Upper lobe of left lung (tissue), 6 donors: Measurements from ENCODE around the gene EGFR. TPM values are rescaled to one million over a fixed set of nuclear protein-coding genes. Genes with fewer than 3 reads are reported as not detected.
A peak's percentile ranks its signal among the peaks of the same experiment; 100 is the strongest.

Experiments used
- ATAC-seq, 2 donors: fragments of 200-7000 bp; cut with Tn5 transposase; one replicate each; pipeline ENCODE4 v1.9.1; 2022; ENCODE audit warnings: mild to moderate bottlenecking in 2 of 2, moderate library complexity in 2 of 2; ENCODE audit not compliant: low FRiP score in 2 of 2
- DNase-seq, 2 donors: peaks; one replicate each; pipeline ENCODE4 v3.0.0-alpha.2; 2019 to 2020
- H3K27ac ChIP-seq, 4 donors: fragments of 200-600 bp; sonication (generic); one replicate each; pipeline ENCODE4 v1.5.1; 2016 to 2019
- H3K27me3 ChIP-seq, 4 donors: fragments of 200-600 bp; sonication (generic); one replicate each; pipeline ENCODE4 v1.5.1; 2017 to 2019
- H3K36me3 ChIP-seq, 4 donors: fragments of 200-600 bp; sonication (generic); one replicate each; pipeline ENCODE4 v1.5.1; 2016 to 2019
- H3K4me1 ChIP-seq, 4 donors: fragments of 200-600 bp; sonication (generic); one replicate each; pipeline ENCODE4 v1.5.1; 2018 to 2019
- H3K4me3 ChIP-seq, 4 donors: fragments of 200-600 bp; sonication (generic); one replicate each; pipeline ENCODE4 v1.5.1; 2017 to 2019; ENCODE audit warnings: mild to moderate bottlenecking in 2 of 4, moderate library complexity in 1 of 4
- H3K9me3 ChIP-seq, 4 donors: fragments of 200-600 bp; sonication (generic); one replicate each; pipeline ENCODE4 v1.5.1; 2018 to 2019
- EP300 ChIP-seq, 4 donors: sonication (generic); formaldehyde crosslinking; IDR thresholded peaks; one replicate each; pipeline ENCODE4 v1.5.1; 2017; ENCODE audit warnings: antibody characterized with exemption in 4 of 4, control low read depth in 2 of 4
- POLR2A ChIP-seq, 4 donors: fragments of 450-650 bp; IDR thresholded peaks; one replicate each; pipeline ENCODE4 v1.5.1; 2016 to 2017; ENCODE audit warnings: antibody characterized with exemption in 4 of 4, mild to moderate bottlenecking in 2 of 4
- POLR2AphosphoS5 ChIP-seq, 2 donors: sonication (generic); formaldehyde crosslinking; IDR thresholded peaks; one replicate each; pipeline ENCODE4 v1.5.1; 2017; ENCODE audit warnings: antibody characterized with exemption in 2 of 2
- WGBS, 2 donors: methylation state at CpG; one replicate each; pipeline ENCODE4 v1.1.5; 2017 to 2018; 5-methylcytosine and 5-hydroxymethylcytosine counted together
- total RNA-seq, 6 donors: library from RNA; depleted of rRNA in 4 of 6; stranded (reverse); fragments of >200 nt in 4 of 6; gene quantifications; one replicate each; pipeline versions ENCODE4 v1.1.0 to v1.2.1, GENCODE V29; 2016 to 2021
- TF ChIP-seq, protein P1 (sequence below), 6 experiments: fragments of 450-650 bp in 4 of 6; fragments of 200-600 bp in 2 of 6; sonication (generic) in 2 of 6; IDR thresholded peaks; one replicate each; pipeline ENCODE4 v1.5.1; 2016 to 2019; ENCODE audit warnings: antibody characterized with exemption in 6 of 6
- donor health status: DM: no; HTN: no; CAD: no; lungs with moderate emphysema.
- donor health status: DM: no; HTN: yes; CAD: no; lungs with severe emphysema.

Gene EGFR
- total RNA-seq, 6 donors from 2014 or later: 58.7 to 110 (median 93.2) TPM

DNA sequence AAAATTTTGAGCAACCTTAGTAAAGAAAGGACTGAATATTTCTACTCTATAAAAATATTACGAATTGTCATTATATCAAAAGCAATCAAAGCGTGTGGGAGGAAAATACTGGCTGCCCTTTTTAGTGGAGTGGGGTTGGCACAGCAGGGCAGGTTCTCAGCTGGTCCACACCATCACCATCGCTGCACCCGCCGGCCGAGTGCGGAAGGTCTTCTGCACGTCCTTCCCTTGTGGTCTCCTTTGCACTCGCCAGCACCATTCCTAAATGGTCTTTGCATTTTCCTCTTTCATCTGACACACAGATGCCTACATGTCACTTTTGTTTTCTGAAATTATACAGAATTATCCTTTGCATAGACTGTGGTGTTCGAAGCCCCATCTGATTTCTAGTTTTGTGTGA is 229.7 kb downstream of the EGFR start:
- Histone ChIP-seq H3K36me3 (no peaks in the 10 kb centered on the region), H3K4me3 (no peak overlapping the region), H3K27me3 (no peaks in the 10 kb centered on the region), H3K9me3 (no peaks in the 10 kb centered on the region), H3K4me1 (no peaks in the 10 kb centered on the region), H3K27ac (peak overlapping the region in 1 of 4 donors; percentile 2)
- DNase-seq (peak in 1 of 2 donors; percentile 70), ATAC-seq (no peak)
- WGBS, 2 donors: 94 to 95% methylated on average over 10 of the region's 10 CpGs
- TF ChIP-seq EP300 (IDR thresholded peaks at IDR 0.05) (no peak), POLR2AphosphoS5 (IDR thresholded peaks at IDR 0.05) (no peak), POLR2A (IDR thresholded peaks at IDR 0.05) (no peak)
- TF ChIP-seq, protein P1, sequence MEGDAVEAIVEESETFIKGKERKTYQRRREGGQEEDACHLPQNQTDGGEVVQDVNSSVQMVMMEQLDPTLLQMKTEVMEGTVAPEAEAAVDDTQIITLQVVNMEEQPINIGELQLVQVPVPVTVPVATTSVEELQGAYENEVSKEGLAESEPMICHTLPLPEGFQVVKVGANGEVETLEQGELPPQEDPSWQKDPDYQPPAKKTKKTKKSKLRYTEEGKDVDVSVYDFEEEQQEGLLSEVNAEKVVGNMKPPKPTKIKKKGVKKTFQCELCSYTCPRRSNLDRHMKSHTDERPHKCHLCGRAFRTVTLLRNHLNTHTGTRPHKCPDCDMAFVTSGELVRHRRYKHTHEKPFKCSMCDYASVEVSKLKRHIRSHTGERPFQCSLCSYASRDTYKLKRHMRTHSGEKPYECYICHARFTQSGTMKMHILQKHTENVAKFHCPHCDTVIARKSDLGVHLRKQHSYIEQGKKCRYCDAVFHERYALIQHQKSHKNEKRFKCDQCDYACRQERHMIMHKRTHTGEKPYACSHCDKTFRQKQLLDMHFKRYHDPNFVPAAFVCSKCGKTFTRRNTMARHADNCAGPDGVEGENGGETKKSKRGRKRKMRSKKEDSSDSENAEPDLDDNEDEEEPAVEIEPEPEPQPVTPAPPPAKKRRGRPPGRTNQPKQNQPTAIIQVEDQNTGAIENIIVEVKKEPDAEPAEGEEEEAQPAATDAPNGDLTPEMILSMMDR (IDR thresholded peaks at IDR 0.05): no peak

DNA sequence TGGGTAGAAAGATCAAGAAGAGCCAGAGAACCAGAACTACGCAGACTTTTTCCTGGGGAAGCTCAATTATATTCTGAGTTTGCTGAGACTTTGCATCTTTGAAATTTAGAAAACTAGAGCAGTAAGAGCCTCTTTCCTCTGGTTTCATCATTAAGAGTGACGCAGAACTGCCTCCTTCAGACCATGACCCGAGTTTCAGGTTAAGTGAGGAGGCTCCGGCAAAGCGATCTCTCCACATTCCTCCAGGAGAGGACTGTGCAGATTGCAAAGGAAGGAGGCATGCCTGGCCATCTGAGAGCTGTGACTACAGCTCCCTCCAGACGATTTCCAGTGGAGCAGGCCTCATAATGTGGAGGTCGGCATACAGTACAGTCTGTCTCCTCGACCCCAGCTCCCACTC is 230.5 kb downstream of the EGFR start:
- peak in 1 of 2 donors; percentile 70 for DNase-seq
- TF ChIP-seq POLR2A (IDR thresholded peaks at IDR 0.05) (no peak), EP300 (IDR thresholded peaks at IDR 0.05) (no peak), POLR2AphosphoS5 (IDR thresholded peaks at IDR 0.05) (no peak)
- TF ChIP-seq, protein P1 (IDR thresholded peaks at IDR 0.05): no peak
- peaks cover 0 to under 1% (median 0%) of the 10 kb centered on the region in 4 donors for H3K27me3 ChIP-seq
- H3K36me3 ChIP-seq: no peaks in the 10 kb centered on the region
- H3K27ac ChIP-seq: peak overlapping the region in 1 of 4 donors; percentile 2
- no peak overlapping the region for H3K4me3 ChIP-seq
- no peaks in the 10 kb centered on the region for H3K9me3 ChIP-seq
- WGBS, 2 donors: 72 to 75% methylated on average over 5 to 8 of the region's 8 CpGs
- ATAC-seq: peak; percentile 4 to 75
- H3K4me1 ChIP-seq: peaks cover 2 to 3% (median 3%) of the 10 kb centered on the region in 4 donors

DNA sequence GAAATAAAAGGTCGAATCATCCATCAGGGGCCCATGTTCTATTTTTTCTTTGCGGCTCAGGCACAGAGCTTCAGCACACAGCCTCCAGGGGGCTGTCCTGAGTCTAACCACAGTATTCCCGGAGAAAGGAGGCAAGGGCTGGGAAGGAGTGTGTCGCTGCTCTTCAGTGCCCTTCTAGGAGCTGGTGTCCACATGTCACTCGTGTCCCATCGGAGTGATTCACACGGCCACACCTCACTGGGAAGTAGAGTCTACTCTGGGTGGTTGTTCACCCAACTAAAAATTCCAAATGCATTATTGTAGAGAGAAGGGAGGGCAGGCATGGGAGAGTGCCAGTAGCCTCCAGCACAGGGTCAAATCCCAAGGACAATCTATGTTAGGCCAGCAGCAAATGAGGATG is 231.5 kb downstream of the EGFR start:
- Histone ChIP-seq H3K4me3 (no peak overlapping the region), H3K4me1 (peaks cover 7 to 12% (median 12%) of the 10 kb centered on the region in 4 donors), H3K27ac (no peak overlapping the region), H3K36me3 (no peaks in the 10 kb centered on the region), H3K9me3 (no peaks in the 10 kb centered on the region), H3K27me3 (peaks cover 0 to 5% (median 0%) of the 10 kb centered on the region in 4 donors)
- no peak for ATAC-seq
- TF ChIP-seq, protein P1 (IDR thresholded peaks at IDR 0.05): peak in 4 of 6 experiments; percentile 14 to 45 (median 24)
- TF ChIP-seq POLR2A (IDR thresholded peaks at IDR 0.05) (no peak), POLR2AphosphoS5 (IDR thresholded peaks at IDR 0.05) (no peak), EP300 (IDR thresholded peaks at IDR 0.05) (no peak)
- DNase-seq: no peak
- whole genome bisulfite sequencing, 2 donors: 55 to 66% methylated on average over 7 of the region's 7 CpGs

DNA sequence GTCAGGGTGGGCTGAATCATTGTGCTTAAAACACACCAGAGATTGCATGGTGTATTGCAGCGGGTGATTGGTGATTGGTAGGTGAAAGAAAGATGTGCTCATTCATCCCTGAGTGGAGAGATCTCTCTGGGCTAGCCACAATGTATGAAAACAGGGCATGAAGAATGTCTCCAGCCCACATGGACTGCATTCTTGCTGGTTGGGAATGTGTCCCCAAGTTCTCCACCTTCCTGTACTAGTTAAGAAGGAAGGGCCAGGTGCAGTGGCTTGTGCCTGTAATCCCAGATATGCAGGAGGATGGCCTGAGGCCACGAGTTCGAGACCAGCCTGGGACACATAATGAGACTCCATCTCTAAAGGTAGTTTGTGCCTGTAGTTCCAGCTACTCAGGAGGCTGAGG is 232.5 kb downstream of the EGFR start:
- H3K9me3 ChIP-seq: no peaks in the 10 kb centered on the region
- WGBS, 2 donors: 92 to 100% methylated on average over 1 to 3 of the region's 3 CpGs
- TF ChIP-seq, protein P1 (IDR thresholded peaks at IDR 0.05): no peak
- TF ChIP-seq POLR2A (IDR thresholded peaks at IDR 0.05): no peak
- TF ChIP-seq EP300 (IDR thresholded peaks at IDR 0.05): no peak
- no peak for TF ChIP-seq POLR2AphosphoS5 (IDR thresholded peaks at IDR 0.05)
- ATAC-seq (no peak), DNase-seq (no peak)
- H3K4me1 ChIP-seq: peaks cover 14 to 17% (median 17%) of the 10 kb centered on the region in 4 donors
- no peak overlapping the region for H3K27ac ChIP-seq
- no peak overlapping the region for H3K4me3 ChIP-seq
- H3K27me3 ChIP-seq: peaks cover 0 to 5% (median 0%) of the 10 kb centered on the region in 4 donors
- H3K36me3 ChIP-seq: no peaks in the 10 kb centered on the region

GRCh38 chr7:55251911-55252310 is 233.1 kb downstream of the EGFR start:
- H3K9me3 ChIP-seq: no peaks in the 10 kb centered on the region
- no peaks in the 10 kb centered on the region for H3K36me3 ChIP-seq
- H3K4me3 ChIP-seq: no peak overlapping the region
- peaks cover 14 to 17% (median 17%) of the 10 kb centered on the region in 4 donors for H3K4me1 ChIP-seq
- no peak for DNase-seq
- WGBS, 2 donors: 86 to 88% methylated on average over 7 of the region's 7 CpGs
- no peak for ATAC-seq
- peaks cover 0 to 5% (median 0%) of the 10 kb centered on the region in 4 donors for H3K27me3 ChIP-seq
- TF ChIP-seq POLR2A (IDR thresholded peaks at IDR 0.05) (no peak), POLR2AphosphoS5 (IDR thresholded peaks at IDR 0.05) (no peak), EP300 (IDR thresholded peaks at IDR 0.05) (no peak)
- TF ChIP-seq, protein P1 (IDR thresholded peaks at IDR 0.05): no peak
- H3K27ac ChIP-seq: no peak overlapping the region
